Right lung (tissue), 5 donors: ENCODE measurements around the gene PODXL2. TPM values are rescaled to one million over a fixed set of nuclear protein-coding genes. Genes with fewer than 3 reads are reported as not detected.
"Not testable (repeated sequence)": the region's sequence is repeated elsewhere in the genome, so short reads cannot be mapped to it uniquely, and the experiment has no call there.

ENCODE experiments used
- DNase-seq, 2 donors: peaks; one replicate each; pipeline ENCODE4 v3.0.0-alpha.2; 2013
- polyA plus RNA-seq, 5 donors: library from polyadenylated mRNA; unstranded; fragments of 120-200 nt; gene quantifications; one replicate each; pipeline versions ENCODE4 v1.2.1 to v1.2.3, GENCODE V29; 2013; ENCODE audit warnings: inconsistent platforms in 1 of 5, low replicate concordance in 1 of 5; ENCODE audit not compliant: insufficient read length in 5 of 5, insufficient read depth in 1 of 5

The PODXL2 gene
- polyA plus RNA-seq, 5 donors, result 11.6 to 21.1 (median 14.1) TPM

GRCh38 chr3:127604546-127605165 is 24.3 kb upstream of the PODXL2 start:
- DNase-seq, result no peak

- DNase-seq, result not testable (repeated sequence)
Observed at GRCh38 chr3:127605547-127605946, 23.4 kb upstream of the PODXL2 start.

- no peak for DNase-seq
Observed at GRCh38 chr3:127606086-127606805, 22.7 kb upstream of the PODXL2 start.

- DNase-seq, result no peak
Observed at GRCh38 chr3:127606981-127607595, 21.9 kb upstream of the PODXL2 start.

GRCh38 chr3:127607675-127608361 is 21.2 kb upstream of the PODXL2 start:
- DNase-seq, result no peak

- DNase-seq, result no peak
Observed at GRCh38 chr3:127608362-127608718, 20.6 kb upstream of the PODXL2 start.

- no peak for DNase-seq
Observed at GRCh38 chr3:127610105-127610504, 18.9 kb upstream of the PODXL2 start.

GRCh38 chr3:127611251-127611650 is 17.7 kb upstream of the PODXL2 start:
- no peak for DNase-seq

- no peak for DNase-seq
Observed at GRCh38 chr3:127612966-127613365, 16.0 kb upstream of the PODXL2 start.

GRCh38 chr3:127613406-127613805 is 15.6 kb upstream of the PODXL2 start:
- DNase-seq, result no peak

GRCh38 chr3:127614928-127615589 is 13.9 kb upstream of the PODXL2 start:
- DNase-seq, result no peak

- DNase-seq, result no peak
Observed at GRCh38 chr3:127615631-127616305, 13.2 kb upstream of the PODXL2 start.

- no peak for DNase-seq
Observed at GRCh38 chr3:127616836-127617605, 12.0 kb upstream of the PODXL2 start.

- no peak for DNase-seq
Observed at GRCh38 chr3:127618891-127619290, 10.1 kb upstream of the PODXL2 start.

GRCh38 chr3:127620637-127621375 is 8.2 kb upstream of the PODXL2 start:
- no peak for DNase-seq

GRCh38 chr3:127622031-127622430 is 7.0 kb upstream of the PODXL2 start:
- no peak for DNase-seq

- DNase-seq, result no peak
Observed at GRCh38 chr3:127622772-127623576, 6.0 kb upstream of the PODXL2 start.

GRCh38 chr3:127624063-127624462 is 4.9 kb upstream of the PODXL2 start:
- DNase-seq, result no peak

GRCh38 chr3:127625821-127626220 is 3.2 kb upstream of the PODXL2 start:
- DNase-seq, result no peak
